Ureter (tissue), 1 donor: ENCODE measurements around the gene ABCB1. TPM values are rescaled to one million over a fixed set of nuclear protein-coding genes. Genes with fewer than 3 reads are reported as not detected.
"Not testable (repeated sequence)": the region's sequence is repeated elsewhere in the genome, so short reads cannot be mapped to it uniquely, and the experiment has no call there.

Experiments
- DNase-seq: peaks from one replicate; pipeline ENCODE4 v3.0.0-alpha.2; 2020; ENCODE audit warnings: low spot score
- total RNA-seq: library from RNA; stranded (reverse); gene quantifications from one replicate; pipeline ENCODE4 v1.2.4, GENCODE V29; 2023
- donor health status: DM: yes; HTN: yes; CAD: no.

Gene ABCB1
- total RNA-seq, 1 donor from 2014 or later: 17.6 TPM

DNA sequence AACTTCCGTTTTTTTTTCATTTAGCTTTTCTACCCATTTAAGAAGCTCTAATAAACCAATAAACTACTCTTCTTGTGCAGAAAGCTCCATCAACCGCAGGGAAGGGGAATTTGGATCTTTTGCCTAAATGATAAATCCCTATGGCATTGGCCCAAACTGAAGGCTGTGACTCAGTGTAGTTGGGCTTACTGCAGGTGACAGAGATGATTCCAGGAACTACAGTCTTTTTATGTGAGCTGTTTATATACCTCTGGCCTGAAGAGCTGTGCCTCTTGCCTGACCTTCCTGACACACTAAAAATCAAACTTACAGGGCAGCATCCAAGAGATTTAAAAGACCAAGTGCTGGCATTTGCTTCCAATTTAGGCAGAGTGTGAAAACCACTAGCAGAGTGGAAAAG, 25.2 kb downstream of the ABCB1 start:
- DNase-seq: no peak

DNA sequence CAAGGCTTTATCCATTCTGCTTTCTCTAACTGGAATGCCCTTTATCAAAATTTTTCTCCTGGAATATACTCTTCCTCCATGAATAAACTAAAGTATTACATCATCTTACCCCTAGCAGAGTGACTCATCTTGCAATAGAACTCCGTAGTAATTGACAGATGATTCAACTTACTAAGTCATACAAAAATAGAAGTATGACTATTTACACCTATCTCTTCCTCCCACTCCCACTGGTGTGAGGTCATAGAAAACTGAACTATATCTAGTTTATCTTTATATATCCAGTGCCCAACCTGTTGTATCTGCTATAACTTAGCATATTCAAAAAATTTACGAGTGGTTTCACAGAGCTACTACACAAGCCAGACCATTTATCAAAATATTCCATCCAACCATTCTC, 26.1 kb downstream of the ABCB1 start:
- no peak for DNase-seq

DNA sequence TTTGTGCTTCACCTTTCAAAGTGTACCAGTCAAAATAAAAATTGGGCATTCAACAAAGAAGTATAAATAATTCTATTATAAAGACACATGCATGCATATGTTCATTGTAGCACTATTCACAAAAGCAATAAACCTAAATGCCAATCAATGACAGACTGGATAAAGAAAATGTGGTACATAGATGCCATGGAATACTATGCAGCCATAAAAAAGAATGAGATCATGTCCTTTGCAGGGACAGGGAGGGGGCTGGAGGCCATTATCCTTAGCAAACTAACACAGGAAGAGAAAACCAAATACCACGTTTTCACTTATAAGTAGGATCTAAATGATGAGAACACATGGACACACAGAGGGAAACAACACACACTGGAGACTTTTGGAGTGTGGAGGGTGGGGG, 28.2 kb downstream of the ABCB1 start:
- not testable (repeated sequence) for DNase-seq

GRCh38 chr7:87570178-87570577, 30.5 kb downstream of the ABCB1 start:
- DNase-seq: no peak

DNA sequence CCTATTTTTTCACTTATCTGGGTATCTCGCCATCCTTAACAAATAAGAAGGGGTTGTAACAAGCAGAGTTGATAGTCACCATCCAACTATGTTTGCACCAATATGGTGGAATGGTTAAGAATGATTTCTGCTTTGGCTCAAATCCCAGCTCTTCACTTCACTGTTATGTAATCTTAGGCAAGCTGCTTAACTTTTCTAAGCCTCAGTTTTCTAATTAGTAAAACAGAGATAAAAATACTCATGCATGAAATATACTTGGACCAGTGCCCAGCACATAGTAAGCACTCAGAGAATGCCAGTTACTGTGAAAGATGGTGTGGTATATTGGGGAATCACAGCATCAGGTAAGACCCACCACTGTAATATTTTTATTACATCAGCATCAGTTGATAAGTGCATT, 33.6 kb downstream of the ABCB1 start:
- DNase-seq: no peak

GRCh38 chr7:87566311-87566900, 34.3 kb downstream of the ABCB1 start:
- no peak for DNase-seq

DNA sequence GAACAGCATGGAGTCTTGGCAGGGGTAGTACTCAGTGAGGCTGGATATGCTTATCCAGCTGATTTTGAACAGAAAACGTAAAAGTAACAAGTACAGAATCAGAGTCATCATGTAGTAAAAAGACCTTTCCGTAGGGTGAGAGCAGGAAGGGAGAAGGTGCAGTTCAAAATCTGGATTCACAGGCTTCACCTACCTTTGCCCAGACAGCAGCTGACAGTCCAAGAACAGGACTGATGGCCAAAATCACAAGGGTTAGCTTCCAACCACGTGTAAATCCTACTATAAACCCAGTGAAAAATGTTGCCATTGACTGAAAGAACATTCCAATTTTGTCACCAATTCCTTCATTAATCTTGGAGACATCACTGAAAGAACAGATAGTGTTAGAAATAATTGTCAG, 34.8 kb downstream of the ABCB1 start:
- no peak for DNase-seq

DNA sequence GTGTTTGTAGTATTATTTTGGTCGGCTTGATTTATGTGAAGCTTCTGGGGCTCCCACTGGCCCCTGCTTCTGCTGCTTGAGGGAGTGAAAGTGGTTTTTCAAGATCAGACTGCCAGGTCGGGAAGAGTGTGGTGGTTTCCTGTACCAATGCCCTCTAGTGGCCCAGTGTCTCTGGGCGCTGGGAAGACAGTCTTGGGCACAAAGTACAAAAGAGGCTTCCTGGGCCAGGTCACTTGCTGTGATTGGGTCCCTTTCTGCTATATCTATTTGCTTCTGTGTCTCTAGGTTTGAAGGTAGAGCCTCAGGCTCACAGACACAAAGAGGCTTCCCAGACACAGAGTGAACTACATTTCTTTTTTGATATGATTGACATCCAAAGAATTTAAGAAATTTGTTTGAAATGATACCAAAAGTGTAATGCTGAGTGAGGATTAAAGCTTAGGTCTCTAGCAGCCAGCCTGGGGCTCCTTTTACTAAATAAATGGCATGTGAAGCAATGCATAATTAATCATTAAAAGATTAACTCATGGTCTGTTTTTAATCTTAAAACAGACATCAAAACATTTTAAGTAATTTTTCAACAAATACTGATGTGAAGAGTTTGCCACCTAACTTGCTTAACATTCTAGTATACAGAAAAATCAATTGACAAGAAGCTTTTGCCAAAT, 36.3 kb downstream of the ABCB1 start:
- DNase-seq: peak; percentile 46

GRCh38 chr7:87561702-87562101, 39.0 kb downstream of the ABCB1 start:
- DNase-seq: no peak

- DNase-seq: no peak
Measured at GRCh38 chr7:87561102-87561501, 39.6 kb downstream of the ABCB1 start.

DNA sequence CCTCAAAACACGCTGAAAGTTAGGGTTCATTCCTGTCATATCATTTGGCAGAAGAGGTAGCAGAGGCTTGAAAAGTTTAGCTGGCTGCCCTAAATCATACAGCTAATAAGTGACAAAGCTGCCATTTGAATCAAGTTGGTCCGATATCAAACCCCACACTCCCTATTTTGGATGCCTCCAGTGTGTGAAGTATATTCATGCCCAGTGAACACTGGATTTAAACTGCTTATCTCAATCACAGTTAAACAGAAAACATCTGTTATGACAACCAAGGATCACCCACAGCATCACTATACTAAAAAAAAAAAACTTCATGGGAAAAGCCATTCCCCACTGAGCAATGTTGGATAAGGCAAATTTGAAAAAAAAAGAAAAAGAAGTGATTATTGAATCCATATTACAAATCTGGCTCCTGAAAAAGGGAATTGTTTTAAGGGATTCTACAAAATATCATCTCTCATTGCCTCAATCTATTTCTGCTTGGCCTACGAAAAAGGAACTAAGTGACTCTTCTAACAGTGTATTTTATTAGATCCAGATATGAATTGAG, 48.3 kb downstream of the ABCB1 start:
- DNase-seq: no peak

DNA sequence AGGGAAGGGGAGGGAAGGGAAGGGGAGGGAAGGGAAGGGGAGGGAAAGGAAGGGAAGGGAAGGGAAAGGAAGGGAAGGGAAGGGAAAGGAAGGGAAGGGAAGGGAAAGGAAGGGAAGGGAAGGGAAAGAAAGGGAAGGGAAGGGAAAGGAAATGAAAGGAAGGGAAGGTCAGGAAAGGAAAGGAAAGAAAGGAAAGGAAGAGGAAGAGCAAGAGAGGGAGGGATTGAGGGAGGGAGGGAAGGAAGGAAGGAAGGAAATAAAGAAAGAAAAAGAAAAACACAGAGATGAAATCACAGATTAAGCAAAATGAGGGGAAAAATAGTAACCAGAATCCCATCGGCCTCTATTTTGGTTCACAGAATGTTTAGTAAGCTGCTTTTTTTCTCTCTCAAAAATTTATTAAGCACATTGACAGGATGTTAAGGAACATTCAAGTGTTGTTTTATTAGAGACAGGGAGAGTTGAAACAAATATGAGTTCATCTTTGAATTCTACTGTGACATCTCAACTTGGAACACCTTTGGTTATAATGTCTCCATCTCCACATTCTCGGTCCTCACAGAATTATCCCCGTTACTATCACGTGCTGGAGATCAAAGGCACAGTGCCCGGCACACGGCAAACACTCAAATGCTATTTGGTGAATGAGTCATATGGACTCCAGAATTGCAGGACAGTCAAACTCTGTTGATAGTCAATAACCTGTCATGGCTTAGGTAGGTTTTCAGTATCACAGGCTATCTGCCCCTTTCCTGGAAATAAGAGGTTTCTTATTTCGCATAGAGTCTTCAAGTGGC, 52.4 kb downstream of the ABCB1 start:
- no peak for DNase-seq

DNA sequence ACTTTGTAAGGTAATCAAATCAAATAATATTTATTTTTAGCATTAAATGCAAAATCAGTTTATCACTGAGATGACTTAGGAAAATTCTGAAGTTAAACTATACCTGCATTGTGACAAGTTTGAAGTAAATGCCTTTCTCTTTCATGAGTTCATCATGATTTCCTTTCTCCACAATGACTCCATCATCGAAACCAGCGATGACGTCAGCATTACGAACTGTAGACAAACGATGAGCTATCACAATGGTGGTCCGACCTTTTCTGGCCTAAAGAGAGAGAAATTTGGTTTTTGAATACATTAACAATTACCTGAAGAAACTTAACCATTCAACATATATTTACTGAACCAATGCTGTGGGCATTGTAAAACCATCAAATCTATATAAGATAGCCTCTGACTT, 54.9 kb downstream of the ABCB1 start:
- no peak for DNase-seq

- DNase-seq: no peak
Measured at GRCh38 chr7:87543623-87544022, 57.1 kb downstream of the ABCB1 start.

DNA sequence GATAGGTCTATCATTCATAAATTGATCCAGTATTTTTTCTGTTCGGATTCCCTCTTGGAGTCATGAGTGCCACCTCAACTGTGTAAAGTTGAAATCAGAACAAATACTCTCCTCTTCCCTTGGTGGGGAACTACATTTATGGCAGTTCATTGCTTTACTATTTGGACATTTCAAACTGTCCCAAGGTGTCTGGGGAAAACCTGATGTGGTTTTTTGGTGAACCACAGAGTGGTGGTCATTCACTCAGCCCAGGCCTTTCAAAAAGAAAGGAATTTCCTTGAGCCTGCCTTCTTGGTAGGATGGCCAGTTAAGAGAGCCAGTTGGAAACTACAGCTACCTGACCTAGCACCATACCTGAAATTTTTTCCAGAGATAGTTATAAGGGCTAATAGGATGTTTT, 59.0 kb downstream of the ABCB1 start:
- DNase-seq: no peak

- no peak for DNase-seq
Measured at GRCh38 chr7:87538052-87538451, 62.6 kb downstream of the ABCB1 start.

GRCh38 chr7:87534072-87534471, 66.6 kb downstream of the ABCB1 start:
- no peak for DNase-seq

DNA sequence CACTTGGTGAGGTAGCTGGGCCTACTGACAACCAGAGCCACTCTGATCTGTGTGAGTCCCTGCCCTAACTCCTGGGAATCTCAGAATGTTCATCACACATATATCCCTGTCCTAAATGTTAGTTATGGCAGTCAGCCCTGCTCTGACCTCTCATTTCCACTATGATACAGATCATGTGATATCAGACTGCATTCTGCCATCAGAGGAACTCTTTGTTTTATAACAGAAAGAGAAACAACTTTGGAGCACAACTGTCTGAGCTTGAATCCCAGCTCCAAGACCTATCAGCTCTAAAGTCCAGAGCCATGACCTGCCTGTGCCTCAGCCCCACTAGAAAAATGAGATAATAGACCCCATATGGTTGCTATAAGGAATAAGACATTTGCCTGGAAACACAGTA, 70.6 kb downstream of the ABCB1 start:
- DNase-seq: no peak

DNA sequence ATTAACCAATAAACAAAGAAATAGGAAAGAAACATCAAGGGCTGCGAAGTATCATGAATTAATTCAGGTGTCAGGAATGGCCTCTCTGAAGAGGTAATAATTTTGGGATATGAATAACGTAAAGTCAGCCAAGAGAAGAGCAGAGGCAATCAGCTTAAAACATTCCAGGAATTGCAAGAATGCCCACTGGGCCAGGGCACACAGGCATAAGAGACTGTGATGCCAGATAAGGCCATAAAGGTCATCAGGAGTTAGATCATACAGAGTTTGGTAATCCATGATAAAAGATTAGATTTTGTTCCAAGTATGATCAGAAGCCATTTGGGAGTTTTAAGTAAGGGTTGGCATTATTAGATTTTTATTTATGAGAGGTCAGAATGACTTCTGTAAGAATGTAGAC, 72.0 kb downstream of the ABCB1 start:
- DNase-seq: no peak

GRCh38 chr7:87518735-87519134, 81.9 kb downstream of the ABCB1 start:
- DNase-seq: no peak

GRCh38 chr7:87517891-87518290, 82.8 kb downstream of the ABCB1 start:
- no peak for DNase-seq

- DNase-seq: no peak
Measured at GRCh38 chr7:87517136-87517815, 83.4 kb downstream of the ABCB1 start.
